Stimulated activated CD4-positive, alpha-beta T cell treated with anti-CD3 and anti-CD28 coated beads, Interleukin-4, amount 100 ng/mL, for 1 hour (primary cell): ENCODE measurements around the gene RAB23.
"Not testable (repeated sequence)": the region's sequence is repeated elsewhere in the genome, so short reads cannot be mapped to it uniquely, and the experiment has no call there.

ENCODE experiments used
- DNase-seq: peaks from one replicate; pipeline ENCODE4 v3.0.0-alpha.2; 2020

RAB23 gene

DNA sequence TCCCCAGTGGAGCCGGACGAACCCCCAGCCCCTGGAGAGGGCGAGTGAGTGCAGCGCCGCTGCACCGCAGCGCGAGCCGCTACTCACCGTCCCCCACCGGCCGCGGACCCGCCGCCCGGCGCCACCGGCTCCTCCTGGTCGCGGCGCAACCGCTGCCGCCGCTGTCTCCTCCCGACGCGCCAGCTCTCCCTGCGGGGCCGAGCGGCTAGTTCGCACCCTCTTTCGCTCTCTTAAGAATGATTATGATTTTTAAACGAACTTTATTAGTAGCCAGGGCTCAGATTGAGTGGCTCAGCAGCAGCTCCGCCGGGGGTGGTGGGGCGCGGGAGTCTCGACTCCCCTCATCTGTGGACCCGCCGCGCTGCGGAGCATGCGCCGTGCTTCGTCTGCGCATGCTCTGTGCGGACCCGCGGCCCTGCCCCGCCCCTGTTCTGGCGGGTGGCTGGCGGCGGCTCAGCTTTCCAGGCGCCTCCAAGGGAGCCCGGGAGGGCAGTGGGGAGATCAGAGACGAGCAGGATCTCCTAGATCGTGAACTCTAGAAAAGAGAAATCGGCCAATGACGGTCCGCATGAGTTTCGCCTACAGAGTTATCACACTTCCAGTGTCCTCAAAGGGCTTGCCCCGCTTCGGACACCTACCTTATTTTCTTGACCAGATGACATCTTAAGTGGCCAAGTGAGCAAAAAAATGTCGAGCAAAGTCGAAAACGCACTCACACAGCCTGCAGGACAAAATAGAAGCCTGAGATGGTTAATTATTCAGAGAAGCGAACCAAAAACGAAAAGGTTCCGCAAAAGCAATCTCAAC is at the start of gene RAB23:
RAB23 (minus strand) TSS at position 372 of the 807 bp plus-strand sequence. CDS start 11,927 bp downstream, outside the sequence.
- peak; percentile 79 for DNase-seq

DNA sequence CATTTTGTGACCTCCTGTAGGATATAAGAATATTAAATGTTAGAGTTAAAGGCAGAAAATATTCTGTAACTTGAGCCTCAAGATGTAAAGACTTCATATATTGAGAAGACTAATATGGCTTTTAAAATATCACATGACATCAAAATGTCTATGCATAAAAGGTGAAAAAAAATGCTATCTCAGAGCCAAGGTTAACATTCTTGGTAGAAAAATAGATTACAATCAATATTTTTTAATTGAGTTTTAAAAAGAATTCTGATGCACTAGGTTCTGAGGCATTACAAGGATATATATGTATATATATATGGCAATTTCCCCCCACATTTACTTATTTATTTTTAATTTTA is 46.2 kb upstream of the RAB23 start:
- DNase-seq = no peak

DNA sequence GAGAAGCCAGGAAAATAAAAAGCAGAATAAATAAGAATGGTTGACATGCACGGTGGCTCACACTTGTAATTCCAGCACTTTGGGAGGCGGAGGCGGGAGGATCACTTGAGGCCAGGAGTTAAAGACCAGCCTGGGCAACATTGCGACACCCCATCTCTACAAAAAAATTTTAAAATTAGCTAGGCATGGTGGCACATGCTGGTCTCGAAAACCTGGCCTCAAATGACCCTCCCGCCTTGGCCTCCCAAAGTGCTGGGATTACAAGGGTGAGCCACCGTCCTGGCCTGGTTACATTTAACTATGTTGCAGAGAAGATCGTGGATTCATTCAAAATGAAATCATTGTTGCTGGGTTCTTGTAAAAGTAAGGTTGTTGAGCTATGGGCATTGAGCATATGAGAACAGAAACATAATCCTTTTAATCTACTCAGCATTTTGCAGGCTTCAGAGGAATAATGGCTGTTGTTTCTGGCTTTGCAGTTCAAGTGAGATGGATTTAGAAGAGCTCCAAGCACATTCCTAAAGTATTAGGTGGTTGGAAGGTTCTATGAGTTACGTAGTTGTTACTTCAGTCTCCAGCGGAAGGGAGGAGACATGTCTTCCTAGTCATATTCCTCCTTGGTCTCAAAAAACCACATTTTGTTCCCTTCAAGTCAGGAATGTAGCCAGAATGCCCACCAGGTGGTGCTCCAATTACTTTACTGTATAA is 45.6 kb upstream of the RAB23 start:
- peak; percentile 21 for DNase-seq

DNA sequence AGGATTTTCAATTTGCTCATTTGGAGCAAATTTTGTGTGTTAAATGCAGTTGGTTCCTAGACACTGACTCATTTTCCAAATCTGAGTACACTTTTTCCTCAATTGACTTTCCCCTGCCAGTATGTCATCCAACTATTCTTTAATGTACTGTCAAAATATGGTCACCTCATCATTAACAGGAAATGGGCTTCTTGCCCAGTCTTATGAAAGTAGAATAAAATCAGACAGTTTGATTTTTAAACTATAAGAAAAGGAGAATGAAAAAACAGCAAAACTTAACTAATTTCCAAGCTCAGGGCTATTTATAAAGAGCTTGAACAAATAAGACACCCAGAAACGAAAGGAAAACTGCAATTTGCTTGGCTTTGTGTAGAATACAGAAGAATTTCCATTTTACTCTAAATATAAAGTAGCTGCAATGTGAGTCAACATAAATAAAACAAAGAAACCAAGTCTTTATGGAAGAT is 43.7 kb upstream of the RAB23 start:
- no peak for DNase-seq

DNA sequence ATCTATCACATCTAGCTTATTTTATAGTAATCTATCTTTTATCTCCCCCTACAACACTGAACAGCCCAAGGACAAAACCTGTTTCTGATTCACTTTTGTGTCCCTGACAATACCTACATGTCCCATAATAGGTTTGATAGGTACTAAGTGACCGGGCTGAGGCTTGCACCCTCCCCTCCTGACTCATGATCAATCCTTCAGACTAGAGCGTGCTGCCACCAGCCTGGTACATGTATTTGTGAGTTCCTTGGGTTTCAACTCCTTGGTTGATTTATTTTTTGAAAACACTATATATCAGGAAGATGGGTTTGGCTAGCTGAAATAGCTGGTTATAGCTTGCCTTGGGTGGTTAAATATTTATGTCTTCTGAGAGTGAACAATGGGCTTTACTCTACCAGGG is 41.6 kb upstream of the RAB23 start:
- DNase-seq = no peak

DNA sequence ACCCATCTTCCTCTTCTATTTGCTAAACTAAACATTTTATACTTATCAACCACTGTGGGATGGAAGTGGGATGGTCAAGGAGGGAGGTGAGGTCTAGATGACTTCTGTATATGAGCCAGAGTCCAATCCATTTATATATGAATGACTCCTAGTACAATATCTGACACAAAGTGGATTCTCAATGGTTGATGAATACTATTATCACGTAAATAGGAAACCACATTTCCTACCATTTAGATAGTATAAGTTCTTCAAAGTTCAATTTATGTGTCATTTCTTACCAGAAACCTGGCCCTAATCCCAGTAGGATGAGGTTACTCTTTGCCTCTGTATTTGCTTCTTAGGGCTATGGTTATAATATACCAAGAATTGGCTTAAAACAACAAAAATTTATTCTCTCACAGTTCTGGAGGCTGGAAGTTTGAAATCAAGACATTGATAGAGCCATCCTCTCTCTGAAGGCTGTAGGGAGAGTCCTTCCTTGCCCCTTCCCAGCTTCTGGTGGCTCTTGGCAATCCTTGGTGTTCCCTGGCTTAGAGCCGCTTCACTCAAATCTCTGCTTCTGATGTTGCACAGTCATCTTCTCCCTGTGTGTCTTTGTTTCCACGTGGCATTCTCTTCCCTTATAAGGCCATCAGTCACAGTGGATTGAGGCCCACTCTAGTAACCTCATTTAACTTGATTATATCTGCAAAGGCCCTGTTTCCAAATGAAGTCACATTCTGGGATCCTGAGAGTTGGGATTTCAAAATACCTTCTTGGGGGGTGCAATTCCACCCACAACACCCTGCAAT is 41.0 kb upstream of the RAB23 start:
- no peak for DNase-seq

DNA sequence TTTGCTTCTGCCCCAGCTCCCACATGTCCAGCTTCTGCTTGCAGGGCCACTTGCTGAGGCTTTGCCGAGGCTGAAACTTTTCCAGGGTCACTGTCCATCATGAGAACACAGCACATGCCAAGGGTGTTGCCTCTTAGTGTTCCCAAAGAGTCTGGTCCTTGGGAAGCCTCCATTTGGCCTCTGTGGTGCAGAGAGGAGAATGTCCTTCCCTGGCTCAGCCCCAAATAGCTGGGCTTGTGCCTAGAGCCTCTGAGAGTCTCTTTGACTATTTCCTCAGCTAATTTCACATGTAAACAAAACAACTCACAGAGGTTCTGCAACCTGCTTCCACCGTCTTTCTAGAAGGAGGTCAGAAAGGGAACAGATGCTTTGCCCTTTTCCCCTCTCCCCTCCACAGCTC is 40.4 kb upstream of the RAB23 start:
- DNase-seq = no peak

DNA sequence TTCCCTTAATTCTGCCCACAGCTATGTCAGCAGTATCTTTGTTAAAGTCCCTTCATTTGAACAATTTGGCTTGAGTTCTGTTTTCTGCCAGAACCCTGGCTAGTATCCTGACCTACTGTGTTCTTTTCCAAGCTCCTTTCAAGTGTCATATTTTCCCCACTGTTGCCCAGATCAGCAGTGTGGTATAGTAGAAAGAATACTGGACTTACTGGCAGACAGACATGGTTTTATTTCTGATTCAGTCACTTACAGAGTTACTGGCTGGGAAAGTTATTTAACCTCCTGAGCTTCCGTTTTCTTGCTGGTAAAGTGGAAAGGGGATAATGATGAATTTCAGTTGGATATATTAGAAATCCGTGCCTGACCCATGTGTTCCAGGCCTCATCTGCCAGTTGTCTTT is 39.8 kb upstream of the RAB23 start:
- no peak for DNase-seq

DNA sequence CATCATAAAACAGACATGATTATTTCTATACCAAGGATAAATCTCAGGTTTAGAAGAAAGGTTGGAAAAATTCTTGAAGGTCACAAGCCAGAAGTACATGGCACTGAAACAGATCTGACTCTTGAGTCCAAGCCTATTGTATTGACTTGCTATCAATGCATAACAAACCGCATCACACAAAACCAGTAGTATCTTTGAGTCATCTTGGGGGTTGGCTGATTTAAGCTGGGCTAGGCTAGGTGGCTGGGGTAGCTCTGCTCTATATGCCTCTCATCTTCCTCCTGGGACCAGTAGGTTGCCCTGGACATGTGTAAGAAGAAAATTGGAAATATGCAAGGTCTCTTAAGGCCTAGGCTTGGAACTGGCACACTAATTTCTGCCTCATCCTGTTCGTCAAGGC is 37.0 kb upstream of the RAB23 start:
- DNase-seq = no peak

DNA sequence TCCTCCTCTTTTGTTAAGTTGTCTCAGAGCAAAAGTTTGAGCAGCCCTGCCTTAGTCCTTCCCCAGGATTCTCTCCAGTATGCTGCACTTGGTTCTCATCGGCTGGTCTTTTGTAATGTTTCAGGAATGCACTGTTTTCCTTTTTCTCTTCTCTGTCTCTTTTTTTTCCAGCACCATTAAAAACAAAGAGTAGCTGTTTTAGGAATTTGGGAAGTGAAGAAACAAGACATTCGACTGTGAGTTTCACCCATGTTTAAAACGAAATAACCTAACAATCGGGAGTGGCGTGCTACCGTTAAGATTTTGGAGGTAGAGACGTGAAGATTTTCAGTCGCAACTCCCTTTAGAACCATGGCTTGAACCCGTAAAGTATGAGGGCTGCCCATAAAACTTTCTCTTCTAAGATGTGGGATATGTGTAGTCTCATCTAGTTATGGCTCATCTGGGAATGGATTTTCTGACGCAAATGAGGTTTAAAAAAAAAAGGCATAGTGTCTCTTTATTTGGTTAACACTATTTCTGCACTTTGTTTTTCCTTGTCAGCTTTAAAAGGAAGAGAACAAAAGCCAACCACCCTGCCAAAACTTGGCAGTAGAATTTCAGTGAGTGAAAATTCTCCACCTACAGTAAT is 35.9 kb upstream of the RAB23 start:
- DNase-seq = no peak

DNA sequence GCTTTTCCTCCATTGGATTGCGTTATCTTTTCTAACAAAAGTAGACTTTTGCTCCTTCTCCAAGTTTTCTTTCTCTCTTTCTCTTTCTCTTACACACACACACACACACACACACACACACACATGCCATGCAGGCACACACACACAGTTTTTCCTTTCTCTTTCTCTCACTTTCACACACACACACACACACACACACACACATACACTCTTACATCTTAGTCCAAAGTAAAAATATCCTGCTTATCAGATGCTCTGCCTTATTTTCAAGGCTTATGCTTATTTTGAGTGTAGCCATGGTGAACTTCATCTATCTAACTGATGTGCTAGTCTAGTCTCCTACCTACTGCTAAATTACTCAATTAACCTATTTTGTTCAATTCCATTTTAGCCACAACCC is 34.4 kb upstream of the RAB23 start:
- DNase-seq = no peak

DNA sequence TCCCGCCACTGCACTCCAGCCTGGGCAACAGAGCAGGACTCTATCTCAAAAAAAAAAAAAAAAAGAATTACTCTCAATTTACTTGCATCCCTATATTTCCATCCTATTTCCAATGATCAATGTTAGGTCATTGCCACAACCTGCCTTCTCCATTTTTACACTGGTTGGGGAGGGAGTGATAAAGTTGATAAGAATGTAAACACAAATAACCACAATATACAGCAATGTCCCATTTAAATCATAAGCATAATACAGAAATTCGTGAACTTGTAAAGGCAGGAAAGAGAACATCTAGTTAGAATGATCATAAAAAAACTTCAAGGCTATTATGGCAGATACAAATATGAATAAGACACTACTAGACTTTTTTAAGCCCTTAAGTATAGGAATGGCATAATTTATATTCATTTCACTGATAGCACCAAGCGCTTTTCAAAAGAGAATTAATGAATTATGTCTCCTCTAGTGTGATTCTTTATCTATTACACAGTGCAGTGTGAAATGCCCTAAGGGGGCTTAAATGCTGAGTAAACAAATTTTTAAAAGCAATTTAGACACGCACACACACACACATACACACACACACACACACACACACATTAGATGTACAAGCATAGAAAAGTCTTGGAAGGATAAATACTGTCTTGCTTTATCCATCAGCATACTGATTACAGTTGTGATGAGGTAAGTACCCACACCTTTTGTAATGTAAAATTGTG is 33.5 kb upstream of the RAB23 start:
- no peak for DNase-seq

DNA sequence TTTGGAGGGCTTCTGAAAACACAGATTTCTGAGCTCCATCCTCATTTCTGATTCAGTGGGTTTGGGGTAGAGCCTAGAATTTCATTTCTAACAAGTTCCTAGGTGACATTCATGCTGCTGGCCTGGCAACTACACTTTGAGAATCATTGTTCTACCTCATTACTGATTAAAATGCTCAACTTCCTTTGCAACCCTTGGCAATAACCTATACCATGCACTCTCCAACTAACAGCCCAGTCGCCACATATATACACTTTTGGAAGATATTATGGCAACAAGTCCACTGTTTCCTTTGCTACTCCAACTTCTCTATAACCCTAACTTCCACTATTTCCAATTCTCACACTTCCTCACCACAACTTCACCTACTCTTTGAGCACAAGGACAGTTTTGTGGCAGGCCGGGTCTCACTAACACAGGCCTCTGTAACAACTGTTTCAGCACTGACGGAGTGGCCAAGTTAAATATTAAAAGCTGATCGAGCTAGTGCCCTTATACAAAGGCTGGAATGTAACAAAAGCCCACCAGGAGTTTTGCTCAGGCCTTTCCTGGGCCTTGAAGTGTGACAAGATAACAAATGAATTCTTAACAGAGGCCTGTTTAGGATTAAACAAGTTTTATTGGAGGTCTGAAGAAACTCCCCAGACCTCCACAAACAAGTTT is 32.1 kb upstream of the RAB23 start:
- DNase-seq = no peak

DNA sequence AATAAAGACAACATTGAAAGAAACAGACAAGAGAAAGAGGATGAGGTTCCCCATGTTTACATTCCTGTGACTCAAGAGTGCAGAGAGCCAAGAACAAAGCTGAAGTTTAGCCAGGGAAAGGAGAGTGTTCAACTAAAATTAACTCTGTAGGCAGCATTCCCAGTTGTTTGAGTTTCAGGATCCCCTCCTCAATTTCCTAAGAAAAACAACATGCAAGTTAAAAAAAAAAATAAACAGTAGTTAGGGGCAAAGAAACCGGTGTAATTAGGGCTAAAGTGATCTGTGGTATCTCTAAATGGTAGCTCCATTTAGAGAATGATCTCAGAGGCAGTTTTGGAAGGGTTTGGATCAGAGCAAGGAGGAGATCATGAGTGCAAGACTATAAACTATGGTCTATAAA is 30.9 kb upstream of the RAB23 start:
- DNase-seq = no peak

DNA sequence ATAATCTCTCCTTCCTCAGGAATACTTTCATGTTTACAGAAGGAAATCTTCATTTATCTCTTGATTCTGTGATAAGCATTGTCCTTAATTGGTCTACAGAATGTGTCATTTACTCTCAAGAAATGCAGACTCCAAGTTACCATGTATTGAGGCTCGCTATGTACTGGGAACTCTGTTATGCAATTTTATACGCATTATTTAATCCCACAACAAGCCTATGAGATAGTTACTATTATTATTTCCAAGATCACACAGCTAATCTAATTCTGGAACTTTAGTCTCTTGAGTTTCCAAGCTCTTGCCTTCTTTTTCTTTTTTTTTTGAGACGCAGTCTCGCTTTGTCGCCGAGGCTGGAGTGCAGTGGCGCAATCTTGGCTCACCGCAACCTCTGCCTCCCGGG is 30.0 kb upstream of the RAB23 start:
- no peak for DNase-seq

DNA sequence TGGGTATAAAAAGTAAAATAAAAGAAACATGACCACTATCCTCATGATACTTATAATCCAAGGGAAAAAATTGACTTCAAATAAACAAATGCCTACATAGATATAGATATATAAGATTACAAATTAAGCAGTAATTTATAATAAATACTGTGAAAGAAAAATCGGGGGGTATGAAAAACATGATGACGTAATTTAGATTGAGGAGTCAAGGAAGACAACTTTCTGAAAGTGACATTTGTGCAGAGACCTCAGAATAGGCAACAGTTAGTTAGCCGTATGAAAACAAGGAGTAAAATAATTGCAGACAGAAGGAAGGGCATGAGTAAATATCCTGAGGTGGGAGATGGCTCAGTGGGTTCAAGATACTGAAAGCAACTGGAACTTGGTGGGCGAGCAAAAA is 28.2 kb upstream of the RAB23 start:
- DNase-seq = no peak

DNA sequence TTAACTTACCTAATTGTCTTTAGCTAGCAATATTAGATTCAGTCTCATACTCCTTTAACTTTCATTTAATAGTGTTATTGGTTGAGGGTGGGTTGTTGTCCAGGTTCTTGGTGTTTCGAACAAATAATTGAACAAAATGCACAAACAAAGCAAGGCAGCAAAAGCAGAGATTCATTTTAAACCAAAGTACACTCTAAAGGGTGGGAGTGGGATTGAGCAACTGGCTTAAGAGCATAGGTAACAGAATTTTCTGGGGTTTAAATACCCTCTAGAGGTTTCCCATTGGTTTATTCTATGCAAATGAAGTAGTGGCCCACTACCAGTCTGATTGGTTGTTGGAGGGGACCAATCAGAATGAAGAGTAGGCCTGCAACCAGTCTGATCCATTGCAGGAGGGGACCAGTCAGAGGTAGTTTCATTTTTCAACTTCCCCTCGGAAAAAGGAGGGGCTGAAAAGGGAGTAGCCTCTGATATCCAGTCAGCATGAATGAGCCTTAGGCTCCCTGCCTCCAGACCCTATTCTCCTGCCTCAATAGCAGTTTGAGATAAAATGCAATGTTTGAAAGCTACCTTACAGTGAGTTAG is 26.3 kb upstream of the RAB23 start:
- no peak for DNase-seq

DNA sequence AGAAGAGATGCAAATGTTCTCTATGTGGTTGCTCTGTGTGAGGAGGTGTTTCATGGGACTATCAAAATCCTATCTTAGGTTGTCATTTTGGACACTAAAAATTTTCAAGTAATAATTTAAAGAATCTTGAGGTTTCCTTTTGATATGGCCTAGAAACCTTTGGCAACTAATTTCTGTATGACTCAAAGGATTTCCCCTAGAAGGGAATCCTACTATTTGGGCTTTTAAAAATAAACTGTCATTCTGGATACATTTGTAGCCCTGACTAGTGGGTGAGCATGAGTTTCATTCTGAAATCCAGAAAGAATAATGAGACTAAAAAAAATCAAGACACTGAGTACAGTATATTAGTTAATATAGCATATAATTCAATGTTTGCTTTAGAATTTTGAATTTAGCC is 25.5 kb upstream of the RAB23 start:
- no peak for DNase-seq

DNA sequence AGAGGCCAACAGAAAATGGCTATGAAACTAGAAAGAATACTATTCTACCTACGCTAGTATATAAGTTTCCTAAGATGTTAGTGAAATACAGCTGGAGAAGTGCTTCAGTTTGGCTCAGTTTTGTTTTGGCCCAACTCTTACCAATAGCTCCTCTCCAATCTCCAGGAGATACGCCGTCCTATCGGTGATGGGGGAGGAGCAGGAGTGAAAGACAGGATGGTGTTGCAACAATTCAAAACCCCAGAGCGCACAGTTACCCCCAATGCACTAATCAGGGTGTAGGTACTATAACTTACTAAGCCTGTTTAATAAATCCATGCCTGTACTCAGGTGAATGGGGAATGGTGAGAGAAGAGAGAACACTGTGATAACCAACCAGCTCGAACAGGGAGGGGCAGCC is 24.2 kb upstream of the RAB23 start:
- DNase-seq = no peak

DNA sequence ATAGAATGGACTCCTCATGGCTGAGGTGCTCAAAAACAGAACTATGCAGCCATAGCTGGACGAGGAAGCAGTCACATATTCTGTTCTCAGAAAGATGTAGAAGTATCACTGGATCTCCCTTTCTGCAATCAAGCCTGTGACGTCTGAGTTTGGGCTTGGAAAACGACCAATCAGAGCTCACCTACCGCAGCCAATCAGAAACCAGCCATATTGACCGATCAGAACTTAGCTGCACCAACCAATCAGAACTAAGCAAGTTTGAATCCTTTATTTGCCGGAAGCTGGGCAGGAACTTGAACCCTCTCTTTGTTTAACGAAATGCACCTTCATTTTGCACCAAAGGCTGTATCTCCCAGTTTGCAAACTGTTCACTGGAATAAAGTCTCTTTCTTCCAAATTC is 21.8 kb upstream of the RAB23 start:
- DNase-seq = no peak

DNA sequence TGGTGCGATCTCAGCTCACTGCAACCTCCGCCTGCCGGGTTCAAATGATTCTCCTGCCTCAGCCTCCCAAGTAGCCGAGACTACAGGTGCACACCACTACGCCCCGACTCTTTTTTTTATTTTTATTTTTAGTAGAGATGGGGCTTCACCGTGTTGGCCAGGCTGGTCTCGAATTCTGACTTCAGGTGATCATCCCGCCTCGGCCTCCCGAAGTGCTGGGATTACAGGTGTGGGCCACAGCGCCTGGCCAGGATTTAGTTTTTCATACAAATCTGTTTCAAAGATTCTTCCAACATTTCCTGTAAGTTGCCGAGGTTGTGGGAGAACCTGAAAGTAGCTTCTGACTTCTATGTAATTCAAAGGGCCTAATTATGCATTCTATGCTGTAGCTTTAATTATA is 21.4 kb upstream of the RAB23 start:
- not testable (repeated sequence) for DNase-seq

DNA sequence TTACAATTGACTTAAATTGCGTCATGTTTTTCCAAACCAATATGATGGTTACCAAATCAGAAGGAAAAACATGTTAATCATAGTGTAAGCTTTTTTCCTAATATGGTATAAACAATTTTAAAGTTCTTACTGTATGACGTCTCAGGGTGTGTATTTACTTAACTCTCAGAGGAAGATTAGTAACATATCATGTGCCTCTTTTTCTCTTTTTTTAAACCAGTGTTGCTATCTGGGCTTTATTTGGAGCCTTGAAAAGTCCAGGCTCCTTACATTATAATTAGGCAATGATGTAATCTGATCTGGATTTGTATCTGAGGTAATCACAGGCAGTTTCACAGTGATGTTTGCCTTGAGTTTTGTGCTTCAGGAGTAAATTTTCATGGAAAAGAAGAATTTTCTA is 20.4 kb upstream of the RAB23 start:
- no peak for DNase-seq
